Stimulated activated CD4-positive, alpha-beta T cell treated with anti-CD3 and anti-CD28 coated beads, Interleukin-12 subunit alpha, Interleukin-12 subunit beta, amount 100 ng/mL, for 24 hours (primary cell): ENCODE measurements around the gene ATP13A2.

ENCODE experiments used
- DNase-seq, 2 experiments: peaks; one replicate each; pipeline ENCODE4 v3.0.0-alpha.2; 2020; ENCODE audit warnings: low read depth in 2 of 2

The ATP13A2 gene

GRCh38 chr1:17028662-17029188 lies 17.0 kb upstream of the ATP13A2 start:
- no peak for DNase-seq

- no peak for DNase-seq
These were observed 16.2 kb upstream of the ATP13A2 start for GRCh38 chr1:17027900-17028299.

- no peak for DNase-seq
These were observed 15.7 kb upstream of the ATP13A2 start for GRCh38 chr1:17027403-17027802.

GRCh38 chr1:17024721-17025120 lies 13.0 kb upstream of the ATP13A2 start:
- DNase-seq: no peak

- no peak for DNase-seq
These were observed 11.8 kb upstream of the ATP13A2 start for GRCh38 chr1:17023573-17023972.

GRCh38 chr1:17023102-17023501 lies 11.4 kb upstream of the ATP13A2 start:
- DNase-seq: no peak

- DNase-seq: no peak
These were observed 10.2 kb upstream of the ATP13A2 start for GRCh38 chr1:17021896-17022295.

- DNase-seq: no peak
These were observed 8.8 kb upstream of the ATP13A2 start for GRCh38 chr1:17020502-17020901.

GRCh38 chr1:17018849-17019248 lies 7.1 kb upstream of the ATP13A2 start:
- DNase-seq: no peak

- DNase-seq: no peak
These were observed 5.7 kb upstream of the ATP13A2 start for GRCh38 chr1:17017435-17017834.

- no peak for DNase-seq
These were observed 4.6 kb upstream of the ATP13A2 start for GRCh38 chr1:17016317-17016661.

- no peak for DNase-seq
These were observed 3.2 kb upstream of the ATP13A2 start for GRCh38 chr1:17014671-17015567.

- DNase-seq: no peak
These were observed 2.0 kb upstream of the ATP13A2 start for GRCh38 chr1:17013491-17014320.

- DNase-seq: no peak
These were observed 1.2 kb upstream of the ATP13A2 start for GRCh38 chr1:17012775-17013490.

GRCh38 chr1:17011092-17011438 lies 663 bp downstream of the ATP13A2 start:
- DNase-seq: no peak

GRCh38 chr1:17009706-17010105 lies 2.0 kb downstream of the ATP13A2 start:
- no peak for DNase-seq

GRCh38 chr1:17008208-17008855 lies 3.4 kb downstream of the ATP13A2 start:
- DNase-seq: no peak

- no peak for DNase-seq
These were observed 4.6 kb downstream of the ATP13A2 start for GRCh38 chr1:17007121-17007520.

GRCh38 chr1:17005365-17005740 lies 6.4 kb downstream of the ATP13A2 start:
- DNase-seq: no peak

GRCh38 chr1:17004466-17005364 lies 7.0 kb downstream of the ATP13A2 start:
- DNase-seq: no peak

- no peak for DNase-seq
These were observed 9.2 kb downstream of the ATP13A2 start for GRCh38 chr1:17002524-17002902.
